ENCODE data around the gene FAM168B.
"Not testable (repeated sequence)": the region's sequence is repeated elsewhere in the genome, so short reads cannot be mapped to it uniquely, and the experiment has no call there.

Gene FAM168B

GRCh38 chr2:131092458-131093005 lies 728 bp downstream of the FAM168B start:
- DNase-seq (ENCODE audit: low read depth, low spot score), result no peak
- Histone ChIP-seq H3K9me3 (ENCODE audit: low read depth, low read length) (no peaks in the 10 kb centered on the region), H3K9ac (ENCODE audit: insufficient read length) (peak overlapping the region; percentile 95), H3K4me3 (peak overlapping the region; percentile 93), H3K36me3 (ENCODE audit: insufficient read depth, low read length) (peaks cover 34% of the 10 kb centered on the region), H3K27ac (peak overlapping the region; percentile 73)
- no peak for TF ChIP-seq POLR2AphosphoS5 (IDR thresholded peaks at IDR 0.05; ENCODE audit: borderline replicate concordance, low read depth, low read length)
- no peak for TF ChIP-seq EZH2 (IDR thresholded peaks at IDR 0.05)
- no peak for TF ChIP-seq FOXP2 (optimal IDR thresholded peaks at IDR 0.05; ENCODE audit: control extremely low read depth, extremely low read length, insufficient read depth)

DNA sequence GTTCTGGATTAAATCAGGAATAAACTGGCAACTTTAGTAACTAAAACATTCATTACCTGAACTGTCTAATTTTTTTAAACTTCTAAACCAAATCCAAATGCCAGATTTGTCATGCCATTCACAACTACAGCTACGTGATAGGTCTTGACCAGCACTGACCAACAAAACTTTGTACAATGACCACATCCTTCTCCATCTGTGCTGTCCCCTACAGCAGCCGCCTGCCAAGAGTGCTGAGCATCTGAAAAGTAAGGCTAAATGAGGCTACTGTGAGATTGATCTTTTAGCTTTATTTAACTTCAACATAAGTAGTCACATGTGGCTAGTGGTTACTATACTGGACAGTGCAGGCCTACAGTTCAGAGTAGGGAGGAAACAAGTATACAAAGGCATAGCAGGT lies 7.6 kb downstream of the FAM168B start:
- H3K9me3 ChIP-seq (ENCODE audit: low read depth, low read length), result no peaks in the 10 kb centered on the region
- no peak for TF ChIP-seq POLR2AphosphoS5 (IDR thresholded peaks at IDR 0.05; ENCODE audit: borderline replicate concordance, low read depth, low read length)
- TF ChIP-seq EZH2 (IDR thresholded peaks at IDR 0.05), result no peak
- no peak for TF ChIP-seq FOXP2 (optimal IDR thresholded peaks at IDR 0.05; ENCODE audit: control extremely low read depth, extremely low read length, insufficient read depth)
- no peak overlapping the region for H3K4me3 ChIP-seq
- peaks cover 80% of the 10 kb centered on the region for H3K36me3 ChIP-seq (ENCODE audit: insufficient read depth, low read length)
- no peak for DNase-seq (ENCODE audit: low read depth, low spot score)
- H3K9ac ChIP-seq (ENCODE audit: insufficient read length), result no peak overlapping the region
- H3K27ac ChIP-seq, result no peak overlapping the region

GRCh38 chr2:131081190-131081589 lies 12.1 kb downstream of the FAM168B start:
- no peak overlapping the region for H3K4me3 ChIP-seq
- no peaks in the 10 kb centered on the region for H3K9me3 ChIP-seq (ENCODE audit: low read depth, low read length)
- TF ChIP-seq POLR2AphosphoS5 (IDR thresholded peaks at IDR 0.05; ENCODE audit: borderline replicate concordance, low read depth, low read length) (no peak), FOXP2 (optimal IDR thresholded peaks at IDR 0.05; ENCODE audit: control extremely low read depth, extremely low read length, insufficient read depth) (no peak), EZH2 (IDR thresholded peaks at IDR 0.05) (no peak)
- no peak overlapping the region for H3K27ac ChIP-seq
- peaks cover 89% of the 10 kb centered on the region for H3K36me3 ChIP-seq (ENCODE audit: insufficient read depth, low read length)
- no peak overlapping the region for H3K9ac ChIP-seq (ENCODE audit: insufficient read length)
- no peak for DNase-seq (ENCODE audit: low read depth, low spot score)

GRCh38 chr2:131079931-131080330 lies 13.3 kb downstream of the FAM168B start:
- H3K36me3 ChIP-seq (ENCODE audit: insufficient read depth, low read length), result peaks cover 87% of the 10 kb centered on the region
- DNase-seq (ENCODE audit: low read depth, low spot score); H3K4me3 ChIP-seq: not testable (repeated sequence)

GRCh38 chr2:131077966-131078365 lies 15.3 kb downstream of the FAM168B start:
- H3K9me3 ChIP-seq (ENCODE audit: low read depth, low read length), result no peaks in the 10 kb centered on the region
- no peak overlapping the region for H3K4me3 ChIP-seq
- H3K36me3 ChIP-seq (ENCODE audit: insufficient read depth, low read length), result peaks cover 90% of the 10 kb centered on the region
- H3K27ac ChIP-seq, result no peak overlapping the region
- DNase-seq (ENCODE audit: low read depth, low spot score), result no peak
- H3K9ac ChIP-seq (ENCODE audit: insufficient read length), result no peak overlapping the region
- TF ChIP-seq EZH2 (IDR thresholded peaks at IDR 0.05), result no peak
- TF ChIP-seq POLR2AphosphoS5 (IDR thresholded peaks at IDR 0.05; ENCODE audit: borderline replicate concordance, low read depth, low read length), result no peak
- TF ChIP-seq FOXP2 (optimal IDR thresholded peaks at IDR 0.05; ENCODE audit: control extremely low read depth, extremely low read length, insufficient read depth), result no peak

More at GRCh38 chr2:131079931-131080330, 13.3 kb downstream of the FAM168B start:
- H3K27ac ChIP-seq; H3K9me3 ChIP-seq (ENCODE audit: low read depth, low read length); H3K9ac ChIP-seq (ENCODE audit: insufficient read length): not testable (repeated sequence)

GRCh38 chr2:131077182-131077846 lies 15.9 kb downstream of the FAM168B start:
- Histone ChIP-seq H3K4me3 (no peak overlapping the region), H3K9ac (ENCODE audit: insufficient read length) (no peak overlapping the region), H3K36me3 (ENCODE audit: insufficient read depth, low read length) (peaks cover 91% of the 10 kb centered on the region), H3K9me3 (ENCODE audit: low read depth, low read length) (no peaks in the 10 kb centered on the region), H3K27ac (no peak overlapping the region)
- no peak for DNase-seq (ENCODE audit: low read depth, low spot score)
- TF ChIP-seq POLR2AphosphoS5 (IDR thresholded peaks at IDR 0.05; ENCODE audit: borderline replicate concordance, low read depth, low read length), result no peak
- TF ChIP-seq EZH2 (IDR thresholded peaks at IDR 0.05), result no peak
- no peak for TF ChIP-seq FOXP2 (optimal IDR thresholded peaks at IDR 0.05; ENCODE audit: control extremely low read depth, extremely low read length, insufficient read depth)

DNA sequence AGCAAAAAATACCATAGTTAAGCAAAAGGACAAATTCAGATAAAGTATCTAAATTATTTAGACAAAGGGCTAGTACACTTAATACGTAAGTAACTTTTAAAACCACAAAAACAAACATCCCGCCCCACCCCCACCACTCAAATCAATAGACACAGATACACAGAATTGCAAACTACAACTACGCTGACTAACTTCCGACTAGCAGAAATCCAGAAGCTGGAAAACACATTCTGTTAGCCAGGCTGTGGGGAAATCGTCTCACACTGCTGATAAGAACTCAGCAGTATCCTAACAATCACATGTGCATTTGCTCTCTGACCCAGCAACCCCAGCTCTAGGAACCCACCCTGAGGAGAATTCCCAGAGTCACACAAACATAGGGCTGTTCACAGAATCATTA lies 16.6 kb downstream of the FAM168B start:
- Histone ChIP-seq H3K9ac (ENCODE audit: insufficient read length) (no peak overlapping the region), H3K27ac (no peak overlapping the region), H3K4me3 (no peak overlapping the region), H3K36me3 (ENCODE audit: insufficient read depth, low read length) (peaks cover 90% of the 10 kb centered on the region), H3K9me3 (ENCODE audit: low read depth, low read length) (no peaks in the 10 kb centered on the region)
- TF ChIP-seq POLR2AphosphoS5 (IDR thresholded peaks at IDR 0.05; ENCODE audit: borderline replicate concordance, low read depth, low read length) (no peak), FOXP2 (optimal IDR thresholded peaks at IDR 0.05; ENCODE audit: control extremely low read depth, extremely low read length, insufficient read depth) (no peak), EZH2 (IDR thresholded peaks at IDR 0.05) (no peak)
- no peak for DNase-seq (ENCODE audit: low read depth, low spot score)

DNA sequence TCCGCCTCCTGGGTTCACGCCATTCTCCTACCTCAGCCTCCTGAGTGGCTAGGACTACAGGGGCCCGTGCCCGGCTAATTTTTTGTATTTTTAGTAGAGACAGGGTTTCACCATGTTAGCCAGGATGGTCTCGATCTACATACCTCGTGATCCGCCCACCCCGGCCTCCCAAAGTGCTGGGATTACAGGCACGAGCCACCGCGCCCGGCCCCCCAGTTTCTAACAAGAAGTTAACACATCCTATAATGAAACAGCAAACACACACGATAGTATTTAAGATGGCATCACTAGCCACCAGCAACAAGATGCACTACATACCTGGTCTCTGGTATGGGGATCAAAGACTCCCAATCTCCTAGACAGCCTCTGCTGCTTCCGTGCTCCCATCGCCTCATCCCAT lies 17.7 kb downstream of the FAM168B start:
- DNase-seq (ENCODE audit: low read depth, low spot score); H3K27ac ChIP-seq; H3K9ac ChIP-seq (ENCODE audit: insufficient read length); H3K4me3 ChIP-seq; H3K9me3 ChIP-seq (ENCODE audit: low read depth, low read length): not testable (repeated sequence)
- peaks cover 91% of the 10 kb centered on the region for H3K36me3 ChIP-seq (ENCODE audit: insufficient read depth, low read length)

DNA sequence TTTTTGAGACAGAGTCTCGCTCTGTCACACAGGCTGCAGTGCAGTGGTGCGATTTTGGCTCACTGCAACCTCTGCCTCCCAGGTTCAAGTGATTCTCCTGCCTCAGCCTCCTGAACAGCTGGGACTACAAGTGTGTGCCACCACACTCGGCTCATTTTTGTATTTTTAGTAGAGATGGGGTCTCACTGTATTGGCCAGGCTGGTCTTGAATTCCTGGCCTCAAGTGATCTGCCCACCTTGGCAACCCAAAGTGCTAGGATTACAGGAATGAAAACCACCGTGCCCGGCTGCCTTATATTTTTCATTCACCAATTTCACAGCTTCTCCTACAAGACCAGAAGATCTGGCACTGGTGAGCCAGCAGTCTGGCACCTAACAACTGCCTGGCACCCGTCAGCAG lies 25.1 kb downstream of the FAM168B start:
- DNase-seq (ENCODE audit: low read depth, low spot score); H3K4me3 ChIP-seq; H3K9ac ChIP-seq (ENCODE audit: insufficient read length); H3K27ac ChIP-seq; H3K9me3 ChIP-seq (ENCODE audit: low read depth, low read length): not testable (repeated sequence)
- H3K36me3 ChIP-seq (ENCODE audit: insufficient read depth, low read length), result peaks cover 65% of the 10 kb centered on the region

Data from SK-N-MC (cell line).